HG02938 (cell line): ENCODE data around the gene RASGRF2.

Experiments used
- ATAC-seq: cut with Tn5 transposase; IDR thresholded peaks from one replicate; pipeline ENCODE4 v1.9.1; 2021; ENCODE audit warnings: mild to moderate bottlenecking, moderate library complexity; ENCODE audit not compliant: unreplicated experiment

Gene RASGRF2

DNA sequence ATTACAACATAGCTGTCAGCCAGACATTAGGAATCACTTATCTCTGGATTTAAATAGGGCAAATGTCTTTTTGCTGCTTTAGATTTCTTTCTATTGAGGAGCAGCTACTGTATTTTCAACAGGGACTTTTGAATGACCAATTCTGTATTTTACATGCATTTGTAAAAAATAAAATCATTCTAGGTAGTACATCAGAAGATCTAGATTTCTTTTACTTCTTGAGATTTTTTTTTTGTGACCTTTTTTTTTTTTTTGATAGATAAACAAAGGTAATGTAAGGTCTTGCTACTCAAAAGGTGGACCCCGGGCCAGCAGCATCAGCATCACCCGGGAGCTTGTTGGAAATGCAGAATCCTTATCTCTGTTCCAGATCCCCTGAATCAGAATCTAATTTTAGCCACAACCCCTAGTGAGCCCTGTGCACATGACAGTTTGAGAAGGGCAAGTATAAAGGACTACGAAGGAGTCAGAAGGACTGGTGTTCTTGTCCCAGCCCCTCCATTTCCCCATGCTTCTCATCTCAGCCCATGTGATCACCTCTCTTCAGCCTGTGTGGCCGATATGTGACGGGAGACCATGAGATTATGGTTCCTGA is 235.3 kb downstream of the RASGRF2 start:
- ATAC-seq = no peak

DNA sequence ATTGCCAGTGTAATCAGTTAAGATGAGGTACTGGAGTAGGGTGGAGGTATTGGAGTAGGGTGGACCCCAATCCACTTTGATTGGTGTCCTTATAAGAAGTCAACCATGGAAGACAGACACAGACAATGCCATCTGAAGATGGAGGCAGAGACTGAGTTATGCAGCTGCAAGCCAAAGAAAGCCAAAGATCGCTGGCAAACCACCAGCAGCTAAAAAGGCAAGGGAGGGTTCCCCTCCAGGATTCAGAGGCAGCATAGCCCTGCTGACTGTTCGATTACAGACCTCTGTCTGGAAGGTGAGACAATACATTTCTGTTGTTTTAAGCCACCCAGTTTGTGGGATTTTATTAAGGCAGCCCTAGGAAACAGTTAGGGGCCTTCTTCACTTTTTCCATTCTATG is 242.5 kb downstream of the RASGRF2 start:
- no peak for ATAC-seq

DNA sequence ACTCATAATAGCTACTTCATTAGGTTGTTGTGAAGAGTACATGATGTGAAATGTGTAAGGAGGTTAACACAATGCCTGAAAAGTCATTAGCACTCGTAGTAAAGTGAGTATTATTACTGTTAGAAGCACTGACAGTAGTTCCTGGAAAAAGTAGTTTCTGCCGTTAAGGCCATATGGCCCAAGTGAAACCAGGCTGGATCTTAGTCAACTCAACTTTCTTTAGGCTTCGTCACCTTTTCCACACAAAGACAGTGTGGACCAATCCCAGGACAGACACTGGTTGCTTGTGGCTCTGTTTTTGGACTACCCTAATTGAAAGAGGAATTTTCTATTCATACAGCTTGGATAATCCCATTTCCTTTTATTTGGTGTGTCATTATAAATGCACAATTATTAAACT is 243.6 kb downstream of the RASGRF2 start:
- ATAC-seq = no peak

GRCh38 chr5:81204205-81204604 is 244.0 kb downstream of the RASGRF2 start:
- no peak for ATAC-seq

DNA sequence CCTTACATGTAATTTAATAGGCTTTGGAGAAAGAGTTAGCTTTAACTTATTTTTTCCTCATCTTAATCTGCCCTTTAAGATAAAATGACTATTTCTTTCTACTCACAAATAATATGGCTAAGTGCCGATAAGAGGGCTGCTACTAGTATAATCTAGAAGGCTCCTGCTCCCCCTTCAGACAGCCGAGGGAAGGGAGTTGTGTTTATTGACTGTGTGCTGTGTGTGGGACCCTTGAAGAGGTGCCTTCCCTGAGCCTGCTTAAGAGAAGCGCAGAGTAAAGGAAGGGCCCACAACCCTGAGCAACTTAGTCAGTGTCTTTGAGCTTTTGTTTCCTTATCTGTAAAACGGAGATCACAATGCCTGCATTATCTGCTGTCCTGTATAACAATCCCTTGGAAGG is 244.9 kb downstream of the RASGRF2 start:
- ATAC-seq = no peak

DNA sequence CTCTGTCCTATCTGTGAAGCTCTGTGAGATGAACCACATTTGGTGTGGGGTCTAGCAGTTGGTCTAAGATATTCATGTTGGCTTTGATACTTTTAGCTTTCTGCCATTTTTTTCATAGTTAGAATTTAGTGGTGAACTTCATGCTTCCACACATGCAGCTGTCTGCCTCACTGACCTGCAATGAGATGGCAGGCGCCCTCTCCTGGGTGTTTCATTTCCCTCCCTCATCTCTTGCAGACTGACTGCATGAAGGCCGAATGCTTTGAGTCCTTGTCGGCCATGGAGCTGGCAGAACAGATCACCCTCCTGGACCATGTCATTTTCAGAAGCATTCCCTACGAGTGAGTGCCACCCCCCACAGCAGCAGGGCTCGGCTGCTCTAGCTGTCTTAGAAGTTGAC is 246.8 kb downstream of the RASGRF2 start:
- no peak for ATAC-seq

GRCh38 chr5:81208904-81209303 is 248.7 kb downstream of the RASGRF2 start:
- no peak for ATAC-seq

DNA sequence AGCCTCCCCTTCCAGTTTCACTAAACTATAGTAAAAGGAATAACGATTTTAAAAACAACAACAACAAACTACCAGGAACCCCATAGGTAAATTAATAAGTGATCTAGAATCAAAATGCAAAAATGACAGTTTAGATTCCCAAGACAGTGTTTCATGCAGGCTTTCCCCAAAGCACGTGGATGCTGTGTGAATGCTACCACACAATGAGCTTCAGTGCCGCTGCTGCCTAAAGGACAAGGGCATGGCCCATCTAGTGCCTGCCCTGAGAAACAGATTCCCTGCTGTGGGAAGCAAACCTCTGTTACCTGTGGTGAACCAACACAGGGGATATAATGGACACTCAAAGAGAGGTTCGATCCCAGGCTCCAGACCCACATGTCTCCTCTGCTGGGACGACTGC is 249.2 kb downstream of the RASGRF2 start:
- no peak for ATAC-seq

DNA sequence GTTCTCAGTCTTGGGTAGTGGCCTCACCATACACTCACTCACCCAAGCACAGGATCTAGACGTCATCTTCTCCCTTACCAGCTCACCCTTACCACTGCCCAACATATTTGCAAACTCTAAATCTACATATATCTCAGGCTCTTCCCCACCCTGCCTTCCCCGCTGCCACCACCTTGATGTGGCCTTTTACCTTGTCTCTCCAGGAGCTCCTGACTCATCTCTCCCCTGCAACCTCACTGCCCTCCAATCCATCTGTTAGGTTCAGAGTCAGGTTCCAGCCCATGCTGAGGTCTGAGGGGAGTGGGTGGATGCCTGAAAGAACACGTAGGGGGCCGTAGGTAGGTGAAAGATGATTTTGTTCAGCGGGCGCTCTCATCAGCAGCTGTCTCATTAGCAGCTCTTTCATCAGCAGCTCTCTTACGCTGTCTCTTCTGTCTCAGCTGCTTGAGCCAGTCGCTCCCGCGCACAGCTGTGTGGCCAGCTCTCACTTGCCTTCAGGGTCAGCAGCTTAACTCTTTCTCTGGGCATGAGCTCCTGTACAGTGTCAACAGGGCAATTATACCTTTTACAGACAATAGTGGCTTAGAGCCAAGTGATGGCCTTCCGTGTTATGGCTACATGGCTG is 249.8 kb downstream of the RASGRF2 start:
- no peak for ATAC-seq

- ATAC-seq = no peak
These were observed 252.1 kb downstream of the RASGRF2 start for GRCh38 chr5:81212211-81212751.

- ATAC-seq = no peak
These were observed 252.9 kb downstream of the RASGRF2 start for GRCh38 chr5:81213070-81213469.

DNA sequence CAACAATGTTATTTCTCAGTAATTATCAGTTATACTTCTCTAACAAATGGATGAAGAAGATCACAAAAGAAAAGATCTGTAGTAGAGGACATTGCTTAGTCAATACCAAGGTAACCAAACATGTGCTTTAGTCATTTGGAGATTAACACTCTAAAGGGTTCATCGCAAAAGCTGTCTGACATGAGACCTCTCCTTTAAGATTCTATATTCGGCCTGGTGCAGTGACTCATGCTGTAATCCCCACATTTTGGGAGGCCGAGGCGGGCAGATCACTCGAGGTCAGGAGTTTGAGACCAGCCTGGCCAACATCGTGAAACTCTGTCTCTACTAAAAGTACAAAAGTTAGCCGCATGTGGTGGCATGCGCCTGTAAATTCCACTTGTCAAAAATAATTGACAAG is 254.7 kb downstream of the RASGRF2 start:
- ATAC-seq = no peak

- ATAC-seq = no peak
These were observed 256.0 kb downstream of the RASGRF2 start for GRCh38 chr5:81216152-81216551.

DNA sequence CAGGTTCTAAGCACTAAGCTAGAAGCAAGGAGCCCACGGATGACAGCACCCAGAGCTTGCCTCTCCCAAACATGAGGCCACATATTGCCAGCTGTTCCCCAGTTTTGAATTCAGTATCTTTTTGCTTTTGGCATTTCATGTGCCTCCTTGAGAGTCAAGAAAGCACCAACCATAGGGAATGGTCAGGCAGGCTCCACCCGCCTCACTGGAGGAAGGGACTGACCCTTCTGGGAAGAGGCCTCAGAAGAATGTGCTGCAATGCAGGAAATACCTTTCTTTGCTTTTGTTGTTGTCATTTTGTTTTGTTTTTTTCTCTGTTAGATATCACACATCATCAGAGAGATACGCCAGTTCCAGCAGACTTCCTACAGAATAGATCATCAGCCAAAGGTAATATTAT is 259.2 kb downstream of the RASGRF2 start:
- ATAC-seq = no peak

DNA sequence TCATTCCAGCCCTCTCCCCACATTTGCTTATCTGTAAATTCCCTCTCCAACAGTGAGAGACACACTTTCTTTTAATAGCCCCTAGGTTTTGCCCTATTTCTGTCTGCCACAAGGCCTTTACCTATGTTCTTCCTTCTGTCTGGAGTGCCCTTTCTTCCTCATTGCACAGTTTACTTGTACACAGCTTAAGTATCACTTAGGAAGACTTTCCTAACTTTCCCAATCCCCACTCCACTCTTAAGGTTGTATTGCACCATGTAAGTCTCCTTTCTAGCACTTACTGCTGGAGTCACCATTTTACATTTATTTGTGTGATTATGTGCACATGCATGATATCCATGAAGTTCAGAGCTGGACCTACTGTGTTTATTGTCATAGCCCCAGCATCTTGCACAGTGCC is 262.1 kb downstream of the RASGRF2 start:
- no peak for ATAC-seq

- ATAC-seq = no peak
These were observed 265.3 kb downstream of the RASGRF2 start for GRCh38 chr5:81225463-81225862.

- ATAC-seq = no peak
These were observed 266.1 kb downstream of the RASGRF2 start for GRCh38 chr5:81226286-81226685.

GRCh38 chr5:81226949-81227348 is 266.8 kb downstream of the RASGRF2 start:
- no peak for ATAC-seq

- ATAC-seq = no peak
These were observed 267.9 kb downstream of the RASGRF2 start for GRCh38 chr5:81228084-81228483.

- no peak for ATAC-seq
These were observed 270.3 kb downstream of the RASGRF2 start for GRCh38 chr5:81230416-81230815.

DNA sequence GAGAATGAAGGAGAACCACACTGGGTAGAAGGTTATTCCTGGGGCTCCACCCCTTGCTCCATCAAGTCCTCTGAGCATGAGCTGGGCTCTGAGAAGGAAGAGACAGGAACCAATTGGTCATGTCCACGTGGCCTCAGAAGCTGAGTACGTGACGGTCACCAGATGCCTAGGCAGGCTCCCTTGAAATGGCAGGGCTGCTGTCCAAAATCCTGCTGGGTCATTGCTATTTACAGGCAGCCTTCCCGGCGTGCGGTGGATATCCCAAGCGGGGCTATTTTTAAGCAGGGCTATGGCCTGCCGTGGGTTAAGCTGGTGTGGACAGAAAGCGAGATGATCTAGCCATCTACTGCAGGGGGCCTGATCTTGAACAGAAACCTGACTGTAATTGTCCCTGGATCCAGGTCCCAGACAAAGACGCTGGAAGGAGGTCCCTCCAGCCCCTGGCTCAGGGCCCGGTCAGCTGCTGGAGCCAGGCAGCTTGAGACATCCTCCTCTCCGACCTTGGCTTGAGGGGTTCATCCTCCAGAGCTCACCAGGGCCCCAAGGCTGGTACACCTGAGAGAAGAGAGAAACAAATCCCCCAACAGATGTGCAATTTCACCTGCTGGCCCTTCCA is 272.4 kb downstream of the RASGRF2 start:
- ATAC-seq = no peak

DNA sequence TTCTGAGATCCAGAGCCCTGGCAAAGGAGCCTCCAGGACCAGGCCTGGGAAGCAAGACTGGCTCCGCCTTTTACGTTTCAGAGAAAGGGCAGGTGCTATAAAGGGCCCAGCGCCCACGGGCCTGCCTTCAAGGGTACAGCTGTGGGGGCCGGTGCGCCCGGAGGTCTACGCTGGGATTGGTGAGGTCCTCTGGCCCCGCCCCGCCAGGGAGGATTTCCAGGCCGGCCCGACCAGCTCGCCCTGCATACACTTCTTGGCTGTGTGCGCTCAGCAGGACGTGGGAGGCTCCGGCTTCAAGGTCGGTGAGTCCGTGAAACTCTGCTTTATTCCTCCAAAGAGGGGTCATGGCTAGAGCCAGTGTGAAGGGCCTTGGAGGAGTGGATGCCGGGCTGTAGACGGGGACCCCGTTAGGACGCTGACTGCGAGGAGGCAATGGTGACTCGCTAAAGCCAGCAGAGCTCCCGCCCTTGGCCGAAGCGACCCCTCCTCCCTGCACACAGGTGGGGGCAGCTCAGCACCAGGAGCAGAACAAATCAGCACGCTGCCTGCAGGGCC is 273.0 kb downstream of the RASGRF2 start, which contains the start of gene CKMT2:
CKMT2 (plus strand) TSS at position 243 of the 555 bp plus-strand sequence. CDS start 17,811 bp downstream, outside the sequence.
- ATAC-seq = no peak
